Measurements from ENCODE around the gene MBNL1. TPM values are rescaled to one million over a fixed set of nuclear protein-coding genes. Genes with fewer than 3 reads are reported as not detected.

Gene MBNL1
- total RNA-seq, 6 donors from 2014 or later: 231 to 506 (median 357) TPM

DNA sequence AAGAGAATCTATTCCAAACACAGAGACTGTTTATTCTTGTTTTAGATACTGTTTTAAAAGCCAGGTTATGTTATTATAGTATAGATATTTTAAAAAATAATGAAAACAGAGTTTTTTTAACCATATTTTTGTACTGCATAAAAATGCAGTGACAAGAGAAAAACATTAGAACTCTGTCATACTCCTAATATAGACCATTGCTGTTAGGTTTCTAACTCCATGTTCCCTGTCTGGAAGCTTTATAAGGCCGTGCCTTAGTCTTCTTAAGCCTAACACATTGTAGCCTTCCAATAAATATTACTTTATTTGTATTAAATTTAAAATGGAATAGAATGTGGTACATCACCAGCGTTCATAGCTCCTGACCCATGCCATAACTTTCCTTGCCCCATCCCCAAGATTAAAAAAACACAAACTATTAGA, 53.2 kb downstream of the MBNL1 start:
- H3K4me1 ChIP-seq: peaks cover 51 to 73% (median 69%) of the 10 kb centered on the region in 4 donors
- no peak for ATAC-seq (ENCODE audit: low FRiP score in 2 of 2)

DNA sequence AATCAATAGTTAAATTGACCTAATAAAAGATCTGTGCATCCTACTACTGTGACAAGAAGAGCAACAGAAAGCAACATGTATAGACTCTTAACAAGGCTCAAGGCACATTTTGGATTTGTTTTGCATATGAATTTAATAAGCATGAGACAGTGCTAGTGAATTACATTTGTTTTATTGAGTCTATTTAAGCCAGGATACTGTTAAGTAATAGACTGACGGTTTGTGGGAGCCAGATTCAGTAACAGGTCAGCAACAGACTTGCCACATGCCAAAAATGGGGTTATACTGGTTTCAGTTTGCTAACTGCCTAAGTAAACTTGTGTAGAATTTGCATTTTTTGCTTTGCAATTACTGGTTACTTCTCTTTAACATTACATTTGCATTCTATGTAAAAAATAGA, 54.0 kb downstream of the MBNL1 start:
- WGBS, 2 donors: 10 to 13% methylated on average over 1 of the region's 1 CpG
- H3K27ac ChIP-seq: peak overlapping the region in 2 of 4 donors; percentile 65 to 71
- H3K4me1 ChIP-seq: peaks cover 57 to 76% (median 69%) of the 10 kb centered on the region in 4 donors
- no peaks in the 10 kb centered on the region for H3K9me3 ChIP-seq
- no peaks in the 10 kb centered on the region for H3K27me3 ChIP-seq
- no peak for ATAC-seq (ENCODE audit: low FRiP score in 2 of 2)
- no peaks in the 10 kb centered on the region for H3K36me3 ChIP-seq
- no peak overlapping the region for H3K4me3 ChIP-seq
- TF ChIP-seq POLR2A (IDR thresholded peaks at IDR 0.05): no peak
- DNase-seq: no peak

More for the DNA sequence above, 53.2 kb downstream of the MBNL1 start:
- H3K4me3 ChIP-seq: no peak overlapping the region
- no peak for DNase-seq
- peak overlapping the region in 3 of 4 donors; percentile 21 to 71 (median 65) for H3K27ac ChIP-seq
- TF ChIP-seq, protein P1, sequence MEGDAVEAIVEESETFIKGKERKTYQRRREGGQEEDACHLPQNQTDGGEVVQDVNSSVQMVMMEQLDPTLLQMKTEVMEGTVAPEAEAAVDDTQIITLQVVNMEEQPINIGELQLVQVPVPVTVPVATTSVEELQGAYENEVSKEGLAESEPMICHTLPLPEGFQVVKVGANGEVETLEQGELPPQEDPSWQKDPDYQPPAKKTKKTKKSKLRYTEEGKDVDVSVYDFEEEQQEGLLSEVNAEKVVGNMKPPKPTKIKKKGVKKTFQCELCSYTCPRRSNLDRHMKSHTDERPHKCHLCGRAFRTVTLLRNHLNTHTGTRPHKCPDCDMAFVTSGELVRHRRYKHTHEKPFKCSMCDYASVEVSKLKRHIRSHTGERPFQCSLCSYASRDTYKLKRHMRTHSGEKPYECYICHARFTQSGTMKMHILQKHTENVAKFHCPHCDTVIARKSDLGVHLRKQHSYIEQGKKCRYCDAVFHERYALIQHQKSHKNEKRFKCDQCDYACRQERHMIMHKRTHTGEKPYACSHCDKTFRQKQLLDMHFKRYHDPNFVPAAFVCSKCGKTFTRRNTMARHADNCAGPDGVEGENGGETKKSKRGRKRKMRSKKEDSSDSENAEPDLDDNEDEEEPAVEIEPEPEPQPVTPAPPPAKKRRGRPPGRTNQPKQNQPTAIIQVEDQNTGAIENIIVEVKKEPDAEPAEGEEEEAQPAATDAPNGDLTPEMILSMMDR (IDR thresholded peaks at IDR 0.05): no peak
- no peak for TF ChIP-seq POLR2AphosphoS5 (IDR thresholded peaks at IDR 0.05)
- TF ChIP-seq POLR2A (IDR thresholded peaks at IDR 0.05): no peak
- TF ChIP-seq EP300 (IDR thresholded peaks at IDR 0.05): no peak
- 69 to 83% methylated on average over 2 of the region's 2 CpGs for WGBS, 2 donors
- no peaks in the 10 kb centered on the region for H3K9me3 ChIP-seq
- no peaks in the 10 kb centered on the region for H3K27me3 ChIP-seq
- H3K36me3 ChIP-seq: no peaks in the 10 kb centered on the region

DNA sequence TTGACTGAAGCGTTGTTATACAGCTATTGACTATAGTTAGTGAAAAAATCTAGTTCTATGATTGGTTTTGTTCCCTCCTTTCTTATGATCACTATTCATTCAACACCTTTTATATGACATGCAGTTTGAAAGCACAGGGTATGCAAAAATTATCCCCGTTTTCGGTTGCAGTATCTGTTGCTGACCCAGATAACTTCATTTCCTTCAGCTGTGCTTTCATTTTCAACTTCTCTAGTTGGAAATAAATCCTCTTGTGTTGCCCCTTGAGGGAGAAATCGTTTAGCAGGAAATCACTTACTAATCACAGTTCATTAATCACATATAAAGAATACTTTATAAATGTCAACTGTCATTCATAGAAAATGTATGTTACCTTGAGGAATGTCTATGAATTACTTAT, 55.1 kb downstream of the MBNL1 start:
- Histone ChIP-seq H3K27ac (peak overlapping the region; percentile 39 to 71 (median 52)), H3K4me1 (peaks cover 60 to 76% (median 69%) of the 10 kb centered on the region in 4 donors), H3K36me3 (no peaks in the 10 kb centered on the region), H3K9me3 (no peaks in the 10 kb centered on the region), H3K4me3 (no peak overlapping the region), H3K27me3 (no peaks in the 10 kb centered on the region)
- TF ChIP-seq, protein P1 (IDR thresholded peaks at IDR 0.05): no peak
- TF ChIP-seq POLR2A (IDR thresholded peaks at IDR 0.05) (no peak), EP300 (IDR thresholded peaks at IDR 0.05) (no peak), POLR2AphosphoS5 (IDR thresholded peaks at IDR 0.05) (no peak)
- 30 to 43% methylated on average over 4 of the region's 4 CpGs for WGBS, 2 donors
- ATAC-seq (ENCODE audit: low FRiP score in 2 of 2): no peak
- no peak for DNase-seq

DNA sequence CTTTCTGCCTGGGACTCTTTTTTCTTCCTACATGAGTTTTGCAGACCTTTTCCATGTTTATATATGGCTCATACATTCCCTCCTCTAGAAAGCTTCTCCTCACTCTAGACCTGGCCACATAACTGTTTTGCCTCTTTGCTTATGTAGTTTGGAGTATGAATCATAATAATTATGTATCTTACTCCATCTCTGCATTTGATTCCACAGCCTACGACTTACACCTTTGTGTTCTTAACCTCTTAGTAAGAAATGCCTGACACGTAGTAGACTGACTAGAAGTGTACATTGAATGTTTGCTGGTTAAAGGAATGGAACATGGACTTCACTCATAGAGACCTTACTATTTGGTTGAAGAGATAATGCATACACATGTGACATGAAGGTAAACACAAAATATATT, 56.4 kb downstream of the MBNL1 start:
- ATAC-seq (ENCODE audit: low FRiP score in 2 of 2): no peak
- WGBS, 2 donors: 85 to 86% methylated on average over 2 of the region's 2 CpGs
- no peaks in the 10 kb centered on the region for H3K9me3 ChIP-seq

DNA sequence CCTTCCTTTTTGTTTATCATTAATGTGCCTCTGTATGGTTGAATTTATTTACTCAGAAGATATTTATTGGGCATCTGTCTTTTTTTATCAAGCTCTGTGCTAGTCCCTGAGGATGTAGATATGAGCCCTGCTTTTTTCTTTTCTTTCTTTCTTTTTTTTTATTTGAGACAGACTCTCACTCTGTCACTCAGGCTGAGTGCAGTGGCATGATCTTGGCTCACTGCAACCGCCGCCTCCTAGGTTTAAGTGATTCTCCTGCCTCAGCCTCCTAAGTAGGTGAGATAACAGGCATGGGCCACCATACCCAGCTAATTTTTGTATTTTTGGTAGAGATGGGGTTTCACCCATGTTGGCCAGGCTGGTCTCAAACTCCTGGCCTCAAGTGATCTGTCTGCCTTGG, 58.5 kb downstream of the MBNL1 start:
- Histone ChIP-seq H3K27ac (peak overlapping the region in 1 of 4 donors; percentile 66), H3K4me1 (peaks cover 68 to 78% (median 74%) of the 10 kb centered on the region in 4 donors)
- WGBS, 2 donors: 97% methylated on average over 2 of the region's 2 CpGs

More for the DNA sequence above, 56.4 kb downstream of the MBNL1 start:
- H3K4me1 ChIP-seq: peaks cover 68 to 78% (median 73%) of the 10 kb centered on the region in 4 donors
- TF ChIP-seq POLR2AphosphoS5 (IDR thresholded peaks at IDR 0.05): no peak
- TF ChIP-seq EP300 (IDR thresholded peaks at IDR 0.05): no peak
- TF ChIP-seq POLR2A (IDR thresholded peaks at IDR 0.05): no peak
- TF ChIP-seq, protein P1 (IDR thresholded peaks at IDR 0.05): no peak
- H3K4me3 ChIP-seq: no peak overlapping the region
- H3K27ac ChIP-seq: no peak overlapping the region
- no peak for DNase-seq
- no peaks in the 10 kb centered on the region for H3K36me3 ChIP-seq
- no peaks in the 10 kb centered on the region for H3K27me3 ChIP-seq

More for the DNA sequence above, 58.5 kb downstream of the MBNL1 start:
- no peak overlapping the region for H3K4me3 ChIP-seq
- H3K9me3 ChIP-seq: no peaks in the 10 kb centered on the region
- ATAC-seq (ENCODE audit: low FRiP score in 2 of 2): no peak
- DNase-seq: no peak
- no peaks in the 10 kb centered on the region for H3K27me3 ChIP-seq
- no peaks in the 10 kb centered on the region for H3K36me3 ChIP-seq
- TF ChIP-seq POLR2AphosphoS5 (IDR thresholded peaks at IDR 0.05) (no peak), EP300 (IDR thresholded peaks at IDR 0.05) (no peak), POLR2A (IDR thresholded peaks at IDR 0.05) (no peak)
- TF ChIP-seq, protein P1 (IDR thresholded peaks at IDR 0.05): no peak

All from upper lobe of left lung (tissue), 6 donors.